ENCODE measurements around the gene SLC6A16. TPM values are rescaled to one million over a fixed set of nuclear protein-coding genes. Genes with fewer than 3 reads are reported as not detected.

SLC6A16 gene
- total and polyA plus RNA-seq, 8 donors, result 0.44 to 5.4 (median 1.2) TPM; not detected in 3

- intact Hi-C loops (cut with DNase I; ENCODE audit: low total_unique reads), result no loop called here
- no peak overlapping the region for H3K4me3 ChIP-seq
Measured at GRCh38 chr19:49287141-49287770, 37.7 kb downstream of the SLC6A16 start.

GRCh38 chr19:49282184-49282583, 42.8 kb downstream of the SLC6A16 start:
- no peak for TF ChIP-seq POLR2A (IDR thresholded peaks at IDR 0.05)
- TF ChIP-seq POLR2AphosphoS5 (IDR thresholded peaks at IDR 0.05), result no peak
- no peak for TF ChIP-seq CTCF (IDR thresholded peaks at IDR 0.05)
- Histone ChIP-seq H3K27ac (no peak overlapping the region), H3K4me3 (no peak overlapping the region), H3K4me1 (no peaks in the 10 kb centered on the region), H3K27me3 (peaks cover 0 to 37% (median 3%) of the 10 kb centered on the region in 3 donors), H3K9me3 (no peaks in the 10 kb centered on the region), H3K36me3 (no peaks in the 10 kb centered on the region)
- intact Hi-C loops (cut with DNase I; ENCODE audit: low total_unique reads), result no loop called here
- DNase-seq, result no peak
- 73 to 80% (median 75%) methylated on average over 13 of the region's 13 CpGs for WGBS, 5 donors

More at GRCh38 chr19:49287141-49287770, 37.7 kb downstream of the SLC6A16 start:
- H3K27me3 ChIP-seq, result peaks cover 0 to 5% (median 0%) of the 10 kb centered on the region in 3 donors
- H3K27ac ChIP-seq, result no peak overlapping the region
- no peaks in the 10 kb centered on the region for H3K4me1 ChIP-seq
- H3K9me3 ChIP-seq, result no peaks in the 10 kb centered on the region
- WGBS, 5 donors, result 18 to 56% (median 22%) methylated on average over 2 of the region's 2 CpGs
- DNase-seq, result no peak
- H3K36me3 ChIP-seq, result no peaks in the 10 kb centered on the region
- no peak for TF ChIP-seq POLR2A (IDR thresholded peaks at IDR 0.05)
- TF ChIP-seq EP300 (IDR thresholded peaks at IDR 0.05), result no peak
- no peak for TF ChIP-seq POLR2AphosphoS5 (IDR thresholded peaks at IDR 0.05)
- no peak for TF ChIP-seq CTCF (IDR thresholded peaks at IDR 0.05)

- Histone ChIP-seq H3K27me3 (no peaks in the 10 kb centered on the region), H3K36me3 (no peaks in the 10 kb centered on the region), H3K4me1 (no peaks in the 10 kb centered on the region), H3K4me3 (no peak overlapping the region), H3K27ac (no peak overlapping the region), H3K9me3 (peaks cover 4 to 8% (median 5%) of the 10 kb centered on the region in 4 donors)
- whole genome bisulfite sequencing, 5 donors, result 81 to 94% (median 92%) methylated on average over 4 of the region's 4 CpGs
- no peak for DNase-seq
- intact Hi-C loops (cut with DNase I; ENCODE audit: low total_unique reads), result no loop called here
- TF ChIP-seq EP300 (IDR thresholded peaks at IDR 0.05) (no peak), CTCF (IDR thresholded peaks at IDR 0.05) (no peak), POLR2AphosphoS5 (IDR thresholded peaks at IDR 0.05) (no peak), POLR2A (IDR thresholded peaks at IDR 0.05) (no peak)
Measured at GRCh38 chr19:49272204-49272603, 52.8 kb downstream of the SLC6A16 start.

GRCh38 chr19:49271080-49271753, 53.8 kb downstream of the SLC6A16 start:
- Histone ChIP-seq H3K4me1 (no peaks in the 10 kb centered on the region), H3K4me3 (no peak overlapping the region), H3K27me3 (no peaks in the 10 kb centered on the region), H3K9me3 (peaks cover 4 to 17% (median 14%) of the 10 kb centered on the region in 4 donors), H3K36me3 (no peaks in the 10 kb centered on the region), H3K27ac (no peak overlapping the region)
- no peak for TF ChIP-seq CTCF (IDR thresholded peaks at IDR 0.05)
- WGBS, 5 donors, result 62 to 75% (median 69%) methylated on average over 4 of the region's 4 CpGs
- intact Hi-C loops (cut with DNase I; ENCODE audit: low total_unique reads), result no loop called here
- DNase-seq, result no peak
